Neutrophil (primary cell): ENCODE results near the gene FANCG.

Experiments used
- H3K27ac ChIP-seq: fragments of 200-600 bp; sonication (generic); 2 replicates; pipeline ENCODE4 v1.5.1; 2016; ENCODE audit warnings: mild to moderate bottlenecking, moderate library complexity
- H3K27me3 ChIP-seq: fragments of 200-600 bp; sonication (generic); 2 replicates; pipeline ENCODE4 v1.6.0; 2016; ENCODE audit warnings: mild to moderate bottlenecking
- H3K36me3 ChIP-seq: fragments of 200-600 bp; sonication (generic); 2 replicates; pipeline ENCODE4 v1.5.1; 2017
- H3K4me1 ChIP-seq, 2 experiments: fragments of 200-600 bp in 1 of 2; sonication (generic) in 1 of 2; 1 replicate in 1 of 2; 2 replicates in 1 of 2; pipeline versions ENCODE4 v1.5.1 to v1.6.1; 2013 to 2016; ENCODE audit warnings: low read depth in 1 of 2, low read length in 1 of 2, mild to moderate bottlenecking in 1 of 2, moderate library complexity in 1 of 2; ENCODE audit not compliant: control insufficient read depth in 1 of 2, insufficient read depth in 1 of 2
- H3K4me3 ChIP-seq, 2 experiments: fragments of 200-600 bp in 1 of 2; sonication (generic) in 1 of 2; 1 replicate in 1 of 2; 2 replicates in 1 of 2; pipeline ENCODE4 v1.5.1; 2013 to 2016; ENCODE audit warnings: low read depth in 1 of 2, low read length in 1 of 2, mild to moderate bottlenecking in 1 of 2, moderate library complexity in 1 of 2
- H3K9me3 ChIP-seq: fragments of 200-600 bp; sonication (generic); 2 replicates; pipeline ENCODE4 v1.5.1; 2016
- TF ChIP-seq, protein P1 (sequence below): fragments of 200-600 bp; sonication (generic); IDR thresholded peaks from 2 replicates; pipeline ENCODE4 v1.5.1; 2016; ENCODE audit warnings: antibody characterized with exemption

The FANCG gene

DNA sequence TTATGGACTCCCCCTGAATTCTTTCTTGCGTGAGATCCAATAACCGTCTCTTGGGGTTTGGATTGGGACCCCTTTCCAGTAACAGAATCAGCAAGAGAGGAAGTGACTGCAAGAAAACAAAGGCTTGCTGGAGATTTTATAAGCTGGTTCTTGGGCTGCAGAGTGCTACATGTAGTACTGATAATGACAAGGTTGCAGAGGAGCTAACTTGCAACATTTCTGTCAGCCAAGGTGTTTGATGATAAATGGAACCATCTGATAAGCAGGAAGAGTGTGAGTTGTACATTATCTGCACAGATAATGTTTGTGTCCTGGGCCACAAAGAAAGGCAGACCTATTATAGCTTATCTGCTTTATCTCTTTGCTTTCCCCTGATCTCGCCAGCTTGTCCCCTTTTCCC, 53.1 kb downstream of the FANCG start:
- no peaks in the 10 kb centered on the region for H3K36me3 ChIP-seq
- no peak overlapping the region for H3K4me3 ChIP-seq
- TF ChIP-seq, protein P1, sequence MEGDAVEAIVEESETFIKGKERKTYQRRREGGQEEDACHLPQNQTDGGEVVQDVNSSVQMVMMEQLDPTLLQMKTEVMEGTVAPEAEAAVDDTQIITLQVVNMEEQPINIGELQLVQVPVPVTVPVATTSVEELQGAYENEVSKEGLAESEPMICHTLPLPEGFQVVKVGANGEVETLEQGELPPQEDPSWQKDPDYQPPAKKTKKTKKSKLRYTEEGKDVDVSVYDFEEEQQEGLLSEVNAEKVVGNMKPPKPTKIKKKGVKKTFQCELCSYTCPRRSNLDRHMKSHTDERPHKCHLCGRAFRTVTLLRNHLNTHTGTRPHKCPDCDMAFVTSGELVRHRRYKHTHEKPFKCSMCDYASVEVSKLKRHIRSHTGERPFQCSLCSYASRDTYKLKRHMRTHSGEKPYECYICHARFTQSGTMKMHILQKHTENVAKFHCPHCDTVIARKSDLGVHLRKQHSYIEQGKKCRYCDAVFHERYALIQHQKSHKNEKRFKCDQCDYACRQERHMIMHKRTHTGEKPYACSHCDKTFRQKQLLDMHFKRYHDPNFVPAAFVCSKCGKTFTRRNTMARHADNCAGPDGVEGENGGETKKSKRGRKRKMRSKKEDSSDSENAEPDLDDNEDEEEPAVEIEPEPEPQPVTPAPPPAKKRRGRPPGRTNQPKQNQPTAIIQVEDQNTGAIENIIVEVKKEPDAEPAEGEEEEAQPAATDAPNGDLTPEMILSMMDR = no peak
- no peaks in the 10 kb centered on the region for H3K27me3 ChIP-seq
- H3K27ac ChIP-seq = no peak overlapping the region
- H3K4me1 ChIP-seq = no peaks in the 10 kb centered on the region
- H3K9me3 ChIP-seq = no peaks in the 10 kb centered on the region
